Inflammatory macrophage treated with lipopolysaccharide for 1 hour (primary cell): ENCODE measurements around the gene GALNT2.

Experiments used
- DNase-seq, 2 donors: peaks; one replicate each; pipeline ENCODE4 v3.0.0-alpha.2; 2020 to 2022

The GALNT2 gene

GRCh38 chr1:230097370-230097769, 30.3 kb downstream of the GALNT2 start:
- no peak for DNase-seq

GRCh38 chr1:230098723-230099122, 31.7 kb downstream of the GALNT2 start:
- no peak for DNase-seq

- no peak for DNase-seq
Measured at GRCh38 chr1:230099465-230099864, 32.4 kb downstream of the GALNT2 start.

- DNase-seq, result no peak
Measured at GRCh38 chr1:230100932-230101331, 33.9 kb downstream of the GALNT2 start.

GRCh38 chr1:230101556-230101955, 34.5 kb downstream of the GALNT2 start:
- DNase-seq, result no peak

- DNase-seq, result no peak
Measured at GRCh38 chr1:230102046-230102445, 35.0 kb downstream of the GALNT2 start.

GRCh38 chr1:230102472-230102871, 35.4 kb downstream of the GALNT2 start:
- DNase-seq, result no peak

- DNase-seq, result no peak
Measured at GRCh38 chr1:230103306-230104173, 36.5 kb downstream of the GALNT2 start.

GRCh38 chr1:230104395-230105244, 37.6 kb downstream of the GALNT2 start:
- DNase-seq, result peak; percentile 73 to 80

- no peak for DNase-seq
Measured at GRCh38 chr1:230105245-230105753, 38.3 kb downstream of the GALNT2 start.

- DNase-seq, result peak; percentile 80 to 91
Measured at GRCh38 chr1:230105754-230106625, 39.0 kb downstream of the GALNT2 start.

- DNase-seq, result no peak
Measured at GRCh38 chr1:230107941-230108340, 40.9 kb downstream of the GALNT2 start.

- no peak for DNase-seq
Measured at GRCh38 chr1:230108580-230108979, 41.5 kb downstream of the GALNT2 start.

- no peak for DNase-seq
Measured at GRCh38 chr1:230109066-230109465, 42.0 kb downstream of the GALNT2 start.

- DNase-seq, result no peak
Measured at GRCh38 chr1:230109895-230110667, 43.0 kb downstream of the GALNT2 start.

- no peak for DNase-seq
Measured at GRCh38 chr1:230110971-230111370, 43.9 kb downstream of the GALNT2 start.

- DNase-seq, result no peak
Measured at GRCh38 chr1:230112131-230112701, 45.2 kb downstream of the GALNT2 start.

- no peak for DNase-seq
Measured at GRCh38 chr1:230112782-230113181, 45.7 kb downstream of the GALNT2 start.

- DNase-seq, result no peak
Measured at GRCh38 chr1:230113235-230113592, 46.2 kb downstream of the GALNT2 start.

- DNase-seq, result no peak
Measured at GRCh38 chr1:230113593-230114236, 46.7 kb downstream of the GALNT2 start.

- no peak for DNase-seq
Measured at GRCh38 chr1:230114237-230114651, 47.2 kb downstream of the GALNT2 start.
